ENCODE measurements around the gene TTC1. TPM values are rescaled to one million over a fixed set of nuclear protein-coding genes. Genes with fewer than 3 reads are reported as not detected.

The TTC1 gene
- total RNA-seq, 1 donor from 2014 or later = 25.6 TPM

- Histone ChIP-seq H3K4me1 (ENCODE audit: control insufficient read depth in 3 of 3, insufficient read depth in 3 of 3, low read length in 3 of 3) (peaks cover 3 to 12% (median 6%) of the 10 kb centered on the region in 3 donors), H3K9ac (ENCODE audit: low read depth in 1 of 3, low read length in 3 of 3) (no peak overlapping the region), H3K27me3 (ENCODE audit: control insufficient read depth in 3 of 3, insufficient read depth in 3 of 3, low read length in 3 of 3) (peaks cover 28 to 55% (median 30%) of the 10 kb centered on the region in 3 donors), H3K27ac (ENCODE audit: low read depth, low read length) (no peak overlapping the region), H3K4me3 (ENCODE audit: low read length in 3 of 3) (no peak overlapping the region), H3K36me3 (ENCODE audit: control insufficient read depth in 3 of 3, insufficient read depth in 3 of 3, low read length in 3 of 3) (no peaks in the 10 kb centered on the region), H3K9me3 (ENCODE audit: control insufficient read depth in 3 of 3, low read length in 3 of 3) (no peaks in the 10 kb centered on the region)
Observed at GRCh38 chr5:159971931-159972461, 36.9 kb upstream of the TTC1 start.

GRCh38 chr5:159972538-159973362 is 36.2 kb upstream of the TTC1 start:
- Histone ChIP-seq H3K36me3 (ENCODE audit: control insufficient read depth in 3 of 3, insufficient read depth in 3 of 3, low read length in 3 of 3) (no peaks in the 10 kb centered on the region), H3K4me1 (ENCODE audit: control insufficient read depth in 3 of 3, insufficient read depth in 3 of 3, low read length in 3 of 3) (peaks cover 3 to 12% (median 6%) of the 10 kb centered on the region in 3 donors), H3K27ac (ENCODE audit: low read depth, low read length) (no peak overlapping the region), H3K9me3 (ENCODE audit: control insufficient read depth in 3 of 3, low read length in 3 of 3) (no peaks in the 10 kb centered on the region), H3K27me3 (ENCODE audit: control insufficient read depth in 3 of 3, insufficient read depth in 3 of 3, low read length in 3 of 3) (peaks cover 28 to 49% (median 30%) of the 10 kb centered on the region in 3 donors), H3K9ac (ENCODE audit: low read depth in 1 of 3, low read length in 3 of 3) (no peak overlapping the region), H3K4me3 (ENCODE audit: low read length in 3 of 3) (no peak overlapping the region)

GRCh38 chr5:159975462-159976019 is 33.4 kb upstream of the TTC1 start:
- no peak overlapping the region for H3K4me3 ChIP-seq (ENCODE audit: low read length in 3 of 3)
- H3K36me3 ChIP-seq (ENCODE audit: control insufficient read depth in 3 of 3, insufficient read depth in 3 of 3, low read length in 3 of 3) = no peaks in the 10 kb centered on the region
- H3K4me1 ChIP-seq (ENCODE audit: control insufficient read depth in 3 of 3, insufficient read depth in 3 of 3, low read length in 3 of 3) = peaks cover 3 to 12% (median 6%) of the 10 kb centered on the region in 3 donors
- no peak overlapping the region for H3K27ac ChIP-seq (ENCODE audit: low read depth, low read length)
- H3K9ac ChIP-seq (ENCODE audit: low read depth in 1 of 3, low read length in 3 of 3) = no peak overlapping the region
- H3K9me3 ChIP-seq (ENCODE audit: control insufficient read depth in 3 of 3, low read length in 3 of 3) = no peaks in the 10 kb centered on the region
- H3K27me3 ChIP-seq (ENCODE audit: control insufficient read depth in 3 of 3, insufficient read depth in 3 of 3, low read length in 3 of 3) = peaks cover 24 to 32% (median 25%) of the 10 kb centered on the region in 3 donors

GRCh38 chr5:159976921-159977320 is 32.0 kb upstream of the TTC1 start:
- Histone ChIP-seq H3K9me3 (ENCODE audit: control insufficient read depth in 3 of 3, low read length in 3 of 3) (no peaks in the 10 kb centered on the region), H3K27me3 (ENCODE audit: control insufficient read depth in 3 of 3, insufficient read depth in 3 of 3, low read length in 3 of 3) (peaks cover 12 to 18% (median 13%) of the 10 kb centered on the region in 3 donors), H3K27ac (ENCODE audit: low read depth, low read length) (no peak overlapping the region), H3K9ac (ENCODE audit: low read depth in 1 of 3, low read length in 3 of 3) (no peak overlapping the region), H3K4me3 (ENCODE audit: low read length in 3 of 3) (no peak overlapping the region), H3K4me1 (ENCODE audit: control insufficient read depth in 3 of 3, insufficient read depth in 3 of 3, low read length in 3 of 3) (peaks cover 3 to 8% (median 6%) of the 10 kb centered on the region in 3 donors), H3K36me3 (ENCODE audit: control insufficient read depth in 3 of 3, insufficient read depth in 3 of 3, low read length in 3 of 3) (no peaks in the 10 kb centered on the region)

GRCh38 chr5:159978358-159978757 is 30.6 kb upstream of the TTC1 start:
- no peaks in the 10 kb centered on the region for H3K36me3 ChIP-seq (ENCODE audit: control insufficient read depth in 3 of 3, insufficient read depth in 3 of 3, low read length in 3 of 3)
- peaks cover 2 to 12% (median 3%) of the 10 kb centered on the region in 3 donors for H3K27me3 ChIP-seq (ENCODE audit: control insufficient read depth in 3 of 3, insufficient read depth in 3 of 3, low read length in 3 of 3)
- peaks cover 3 to 7% (median 6%) of the 10 kb centered on the region in 3 donors for H3K4me1 ChIP-seq (ENCODE audit: control insufficient read depth in 3 of 3, insufficient read depth in 3 of 3, low read length in 3 of 3)
- H3K9me3 ChIP-seq (ENCODE audit: control insufficient read depth in 3 of 3, low read length in 3 of 3) = no peaks in the 10 kb centered on the region
- no peak overlapping the region for H3K9ac ChIP-seq (ENCODE audit: low read depth in 1 of 3, low read length in 3 of 3)
- H3K27ac ChIP-seq (ENCODE audit: low read depth, low read length) = no peak overlapping the region
- no peak overlapping the region for H3K4me3 ChIP-seq (ENCODE audit: low read length in 3 of 3)

- Histone ChIP-seq H3K9ac (ENCODE audit: low read depth in 1 of 3, low read length in 3 of 3) (no peak overlapping the region), H3K27ac (ENCODE audit: low read depth, low read length) (no peak overlapping the region), H3K36me3 (ENCODE audit: control insufficient read depth in 3 of 3, insufficient read depth in 3 of 3, low read length in 3 of 3) (no peaks in the 10 kb centered on the region), H3K4me1 (ENCODE audit: control insufficient read depth in 3 of 3, insufficient read depth in 3 of 3, low read length in 3 of 3) (peaks cover 5 to 9% (median 7%) of the 10 kb centered on the region in 3 donors), H3K27me3 (ENCODE audit: control insufficient read depth in 3 of 3, insufficient read depth in 3 of 3, low read length in 3 of 3) (peaks cover 6 to 7% (median 6%) of the 10 kb centered on the region in 3 donors), H3K4me3 (ENCODE audit: low read length in 3 of 3) (no peak overlapping the region), H3K9me3 (ENCODE audit: control insufficient read depth in 3 of 3, low read length in 3 of 3) (no peaks in the 10 kb centered on the region)
Observed at GRCh38 chr5:159982421-159983173, 26.3 kb upstream of the TTC1 start.

- Histone ChIP-seq H3K9me3 (ENCODE audit: control insufficient read depth in 3 of 3, low read length in 3 of 3) (no peaks in the 10 kb centered on the region), H3K27me3 (ENCODE audit: control insufficient read depth in 3 of 3, insufficient read depth in 3 of 3, low read length in 3 of 3) (peaks cover 4 to 10% (median 6%) of the 10 kb centered on the region in 3 donors), H3K36me3 (ENCODE audit: control insufficient read depth in 3 of 3, insufficient read depth in 3 of 3, low read length in 3 of 3) (no peaks in the 10 kb centered on the region), H3K4me3 (ENCODE audit: low read length in 3 of 3) (peak overlapping the region; percentile 10 to 66 (median 59)), H3K9ac (ENCODE audit: low read depth in 1 of 3, low read length in 3 of 3) (peak overlapping the region in 2 of 3 donors; percentile 40 to 60), H3K27ac (ENCODE audit: low read depth, low read length) (no peak overlapping the region), H3K4me1 (ENCODE audit: control insufficient read depth in 3 of 3, insufficient read depth in 3 of 3, low read length in 3 of 3) (peaks cover 5 to 9% (median 7%) of the 10 kb centered on the region in 3 donors)
Observed at GRCh38 chr5:159987031-159987674, 21.8 kb upstream of the TTC1 start.

- no peak overlapping the region for H3K27ac ChIP-seq (ENCODE audit: low read depth, low read length)
- H3K9me3 ChIP-seq (ENCODE audit: control insufficient read depth in 3 of 3, low read length in 3 of 3) = peaks cover 2 to 6% (median 5%) of the 10 kb centered on the region in 3 donors
- H3K4me1 ChIP-seq (ENCODE audit: control insufficient read depth in 3 of 3, insufficient read depth in 3 of 3, low read length in 3 of 3) = peaks cover 5 to 9% (median 7%) of the 10 kb centered on the region in 3 donors
- H3K4me3 ChIP-seq (ENCODE audit: low read length in 3 of 3) = no peak overlapping the region
- H3K9ac ChIP-seq (ENCODE audit: low read depth in 1 of 3, low read length in 3 of 3) = no peak overlapping the region
- H3K36me3 ChIP-seq (ENCODE audit: control insufficient read depth in 3 of 3, insufficient read depth in 3 of 3, low read length in 3 of 3) = no peaks in the 10 kb centered on the region
- H3K27me3 ChIP-seq (ENCODE audit: control insufficient read depth in 3 of 3, insufficient read depth in 3 of 3, low read length in 3 of 3) = peaks cover 3 to 10% (median 4%) of the 10 kb centered on the region in 3 donors
Observed at GRCh38 chr5:159990506-159990905, 18.4 kb upstream of the TTC1 start.

- Histone ChIP-seq H3K4me1 (ENCODE audit: control insufficient read depth in 3 of 3, insufficient read depth in 3 of 3, low read length in 3 of 3) (peaks cover 0 to under 1% (median 0%) of the 10 kb centered on the region in 3 donors), H3K36me3 (ENCODE audit: control insufficient read depth in 3 of 3, insufficient read depth in 3 of 3, low read length in 3 of 3) (no peaks in the 10 kb centered on the region), H3K27me3 (ENCODE audit: control insufficient read depth in 3 of 3, insufficient read depth in 3 of 3, low read length in 3 of 3) (peaks cover 0 to 3% (median 0%) of the 10 kb centered on the region in 3 donors), H3K9ac (ENCODE audit: low read depth in 1 of 3, low read length in 3 of 3) (no peak overlapping the region), H3K9me3 (ENCODE audit: control insufficient read depth in 3 of 3, low read length in 3 of 3) (peaks cover 2 to 6% (median 5%) of the 10 kb centered on the region in 3 donors), H3K27ac (ENCODE audit: low read depth, low read length) (no peak overlapping the region), H3K4me3 (ENCODE audit: low read length in 3 of 3) (no peak overlapping the region)
Observed at GRCh38 chr5:159992566-159992965, 16.4 kb upstream of the TTC1 start.

Measured in skeletal muscle tissue (tissue), 4 donors.